DND-41 (cell line): ENCODE results near the gene PDCD6IP.
A peak's percentile ranks its signal among the peaks of the same experiment; 100 is the strongest.
"Not testable (repeated sequence)": the region's sequence is repeated elsewhere in the genome, so short reads cannot be mapped to it uniquely, and the experiment has no call there.

Experiments used
- ATAC-seq: fragments of 200-7000 bp; cut with Tn5 transposase; 3 replicates; pipeline ENCODE4 v1.9.1; 2021; ENCODE audit warnings: low read depth; ENCODE audit not compliant: insufficient read depth
- DNase-seq: peaks from one replicate; pipeline ENCODE4 v3.0.0-alpha.2; 2020
- H2AFZ ChIP-seq: 2 replicates; pipeline ENCODE4 v1.6.0; 2012; ENCODE audit warnings: low read depth, low read length
- H3K27ac ChIP-seq: 2 replicates; pipeline ENCODE4 v1.5.1; 2012; ENCODE audit warnings: low read length, inconsistent platforms
- H3K27me3 ChIP-seq: fragments of 200-600 bp; sonication (generic); 2 replicates; pipeline ENCODE4 v1.6.0; 2012; ENCODE audit warnings: low read length, mild to moderate bottlenecking, inconsistent platforms; ENCODE audit not compliant: insufficient read depth, poor library complexity
- H3K36me3 ChIP-seq: 2 replicates; pipeline ENCODE4 v1.5.1; 2012; ENCODE audit warnings: low read length, inconsistent platforms; ENCODE audit not compliant: insufficient read depth
- H3K4me1 ChIP-seq: 2 replicates; pipeline ENCODE4 v1.5.1; 2012; ENCODE audit warnings: mild to moderate bottlenecking, low read length; ENCODE audit not compliant: insufficient read depth
- H3K4me2 ChIP-seq: 2 replicates; pipeline ENCODE4 v1.6.0; 2012; ENCODE audit warnings: mild to moderate bottlenecking, moderate library complexity, low read length, inconsistent platforms; ENCODE audit not compliant: insufficient read depth
- H3K4me3 ChIP-seq, 2 experiments: fragments of 200-600 bp in 1 of 2; shearing (Covaris generic) in 1 of 2; 2 replicates each; pipeline ENCODE4 v1.5.1; 2012 to 2016; ENCODE audit warnings: inconsistent platforms in 2 of 2, low read length in 2 of 2, mild to moderate bottlenecking in 2 of 2, low read depth in 1 of 2, moderate library complexity in 1 of 2
- H3K79me2 ChIP-seq: 2 replicates; pipeline ENCODE4 v1.6.0; 2012; ENCODE audit warnings: low read length, inconsistent platforms; ENCODE audit not compliant: insufficient read depth
- H3K9ac ChIP-seq: 2 replicates; pipeline ENCODE4 v1.6.0; 2012; ENCODE audit warnings: low read depth, mild to moderate bottlenecking, inconsistent platforms, low read length, moderate library complexity
- H3K9me3 ChIP-seq: 2 replicates; pipeline ENCODE4 v1.5.1; 2012; ENCODE audit warnings: low read length, moderate library complexity, mild to moderate bottlenecking, inconsistent platforms; ENCODE audit not compliant: insufficient read depth, severe bottlenecking
- H4K20me1 ChIP-seq: 2 replicates; pipeline ENCODE4 v1.6.0; 2012; ENCODE audit warnings: low read length; ENCODE audit not compliant: insufficient read depth
- EZH2 ChIP-seq: IDR thresholded peaks from 3 replicates; pipeline ENCODE4 v1.6.1; 2012; ENCODE audit warnings: borderline replicate concordance, low read depth, mild to moderate bottlenecking, moderate library complexity, low read length, inconsistent platforms; ENCODE audit not compliant: severe bottlenecking
- TF ChIP-seq, protein P1 (sequence below): IDR thresholded peaks from 2 replicates; pipeline ENCODE4 v1.5.1; 2012; ENCODE audit warnings: borderline replicate concordance, low read length, moderate library complexity, mild to moderate bottlenecking; ENCODE audit not compliant: poor library complexity, severe bottlenecking; ENCODE audit errors: extremely low read depth

Gene PDCD6IP

GRCh38 chr3:33855884-33856546 lies 57.6 kb downstream of the PDCD6IP start:
- Histone ChIP-seq H3K9me3 (no peaks in the 10 kb centered on the region), H3K9ac (no peak overlapping the region), H3K79me2 (no peaks in the 10 kb centered on the region), H3K27ac (0 out of 2 replicates have a peak overlapping the region, but pooled peaks have one; percentile 22), H2AFZ (no peak overlapping the region), H3K4me3 (no peak overlapping the region), H3K4me2 (no peak overlapping the region), H3K27me3 (no peaks in the 10 kb centered on the region), H3K4me1 (peaks cover 6% of the 10 kb centered on the region; the same call in 1 of the 2 replicates), H4K20me1 (no peaks in the 10 kb centered on the region), H3K36me3 (peaks cover 45% of the 10 kb centered on the region)
- no peak for ATAC-seq
- no peak for DNase-seq
- TF ChIP-seq, protein P1, sequence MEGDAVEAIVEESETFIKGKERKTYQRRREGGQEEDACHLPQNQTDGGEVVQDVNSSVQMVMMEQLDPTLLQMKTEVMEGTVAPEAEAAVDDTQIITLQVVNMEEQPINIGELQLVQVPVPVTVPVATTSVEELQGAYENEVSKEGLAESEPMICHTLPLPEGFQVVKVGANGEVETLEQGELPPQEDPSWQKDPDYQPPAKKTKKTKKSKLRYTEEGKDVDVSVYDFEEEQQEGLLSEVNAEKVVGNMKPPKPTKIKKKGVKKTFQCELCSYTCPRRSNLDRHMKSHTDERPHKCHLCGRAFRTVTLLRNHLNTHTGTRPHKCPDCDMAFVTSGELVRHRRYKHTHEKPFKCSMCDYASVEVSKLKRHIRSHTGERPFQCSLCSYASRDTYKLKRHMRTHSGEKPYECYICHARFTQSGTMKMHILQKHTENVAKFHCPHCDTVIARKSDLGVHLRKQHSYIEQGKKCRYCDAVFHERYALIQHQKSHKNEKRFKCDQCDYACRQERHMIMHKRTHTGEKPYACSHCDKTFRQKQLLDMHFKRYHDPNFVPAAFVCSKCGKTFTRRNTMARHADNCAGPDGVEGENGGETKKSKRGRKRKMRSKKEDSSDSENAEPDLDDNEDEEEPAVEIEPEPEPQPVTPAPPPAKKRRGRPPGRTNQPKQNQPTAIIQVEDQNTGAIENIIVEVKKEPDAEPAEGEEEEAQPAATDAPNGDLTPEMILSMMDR, result no peak
- TF ChIP-seq EZH2, result no peak

GRCh38 chr3:33857701-33858100 lies 59.3 kb downstream of the PDCD6IP start:
- not testable (repeated sequence) for H3K27me3 ChIP-seq, H3K9me3 ChIP-seq, H2AFZ ChIP-seq, H3K27ac ChIP-seq, H3K79me2 ChIP-seq, H3K4me1 ChIP-seq, H3K9ac ChIP-seq, H3K4me2 ChIP-seq, ATAC-seq, H3K4me3 ChIP-seq, H4K20me1 ChIP-seq, DNase-seq
- peaks cover 49% of the 10 kb centered on the region for H3K36me3 ChIP-seq

GRCh38 chr3:33858131-33858530 lies 59.7 kb downstream of the PDCD6IP start:
- no peak for DNase-seq
- Histone ChIP-seq H3K4me1 (peaks cover 6% of the 10 kb centered on the region; the same call in 1 of the 2 replicates), H3K9me3 (no peaks in the 10 kb centered on the region), H3K4me2 (no peak overlapping the region), H2AFZ (no peak overlapping the region), H3K9ac (no peak overlapping the region), H3K27ac (no peak overlapping the region), H3K36me3 (peaks cover 51% of the 10 kb centered on the region), H3K4me3 (no peak overlapping the region), H3K27me3 (no peaks in the 10 kb centered on the region), H4K20me1 (no peaks in the 10 kb centered on the region), H3K79me2 (no peaks in the 10 kb centered on the region)
- TF ChIP-seq, protein P1, result no peak
- no peak for TF ChIP-seq EZH2
- ATAC-seq, result no peak

DNA sequence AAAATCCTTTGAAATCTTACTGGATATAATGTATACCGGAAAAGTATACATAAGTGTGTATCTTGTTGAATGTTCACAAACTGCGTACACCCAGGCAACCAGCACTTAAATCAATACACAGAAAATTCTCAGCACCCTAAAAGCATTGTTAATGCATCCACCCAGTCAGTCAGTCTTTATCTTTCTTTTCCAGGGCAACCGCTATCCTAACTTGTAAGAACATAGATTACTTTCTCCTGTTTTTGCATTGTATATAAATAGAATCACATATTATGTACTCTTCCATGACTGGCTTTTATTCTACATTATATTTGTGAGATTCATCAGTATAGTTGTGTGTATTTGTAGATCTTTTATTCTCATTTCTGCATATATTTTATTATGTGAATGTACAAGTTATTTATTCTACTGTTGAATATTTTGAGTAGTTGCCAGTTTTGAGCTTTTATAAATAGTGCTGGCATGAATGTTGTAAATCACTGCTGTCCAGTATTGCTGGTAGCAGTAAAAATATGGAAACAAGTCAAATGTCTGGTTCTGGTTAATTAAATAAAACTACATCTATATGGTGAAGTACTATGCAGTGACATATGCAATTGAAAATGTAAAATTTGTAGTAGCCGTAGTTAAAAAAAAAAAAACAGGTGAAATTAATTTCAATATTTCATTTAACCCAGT lies 62.1 kb downstream of the PDCD6IP start:
- no peaks in the 10 kb centered on the region for H3K4me1 ChIP-seq
- no peaks in the 10 kb centered on the region for H3K9me3 ChIP-seq
- H3K27ac ChIP-seq, result no peak overlapping the region
- no peak for TF ChIP-seq EZH2
- TF ChIP-seq, protein P1, result no peak
- H3K79me2 ChIP-seq, result no peaks in the 10 kb centered on the region
- H3K9ac ChIP-seq, result no peak overlapping the region
- DNase-seq (no peak), ATAC-seq (no peak)
- H3K4me3 ChIP-seq, result no peak overlapping the region
- H3K4me2 ChIP-seq, result no peak overlapping the region
- H3K36me3 ChIP-seq, result peaks cover 61% of the 10 kb centered on the region
- H4K20me1 ChIP-seq, result no peaks in the 10 kb centered on the region
- no peaks in the 10 kb centered on the region for H3K27me3 ChIP-seq
- no peak overlapping the region for H2AFZ ChIP-seq
